Osteoblast (primary cell): ENCODE measurements around the gene SPDYE3. TPM values are rescaled to one million over a fixed set of nuclear protein-coding genes. Genes with fewer than 3 reads are reported as not detected.

Source experiments
- DNase-seq: peaks from one replicate; pipeline ENCODE4 v3.0.0; 2011; ENCODE audit warnings: low spot score, mixed read lengths; ENCODE audit not compliant: insufficient read length; ENCODE audit errors: missing footprints
- H2AFZ ChIP-seq: 2 replicates; pipeline ENCODE4 v1.6.0; 2011; ENCODE audit warnings: mild to moderate bottlenecking, low read length
- H3K27ac ChIP-seq: 2 replicates; pipeline ENCODE4 v1.5.1; 2011; ENCODE audit warnings: mild to moderate bottlenecking, low read depth, low read length, moderate library complexity
- H3K27me3 ChIP-seq: 2 replicates; pipeline ENCODE4 v1.6.0; 2012; ENCODE audit warnings: mild to moderate bottlenecking, control low read depth, inconsistent platforms, low read length, moderate library complexity; ENCODE audit not compliant: insufficient read depth
- H3K36me3 ChIP-seq: 2 replicates; pipeline ENCODE4 v1.5.1; 2011; ENCODE audit warnings: mild to moderate bottlenecking, low read length, control low read depth, moderate library complexity; ENCODE audit not compliant: insufficient read depth
- H3K4me1 ChIP-seq: 2 replicates; pipeline ENCODE4 v1.5.1; 2011; ENCODE audit warnings: mild to moderate bottlenecking, low read length, control low read depth, moderate library complexity; ENCODE audit not compliant: insufficient read depth
- H3K4me2 ChIP-seq: 2 replicates; pipeline ENCODE4 v1.6.0; 2011; ENCODE audit warnings: mild to moderate bottlenecking, low read length; ENCODE audit not compliant: insufficient read depth
- H3K4me3 ChIP-seq: fragments of 200-600 bp; sonication (generic); 3 replicates; pipeline ENCODE4 v1.5.1; 2012; ENCODE audit warnings: mild to moderate bottlenecking, low read length, inconsistent platforms; ENCODE audit not compliant: insufficient read depth
- H3K79me2 ChIP-seq: 2 replicates; pipeline ENCODE4 v1.6.0; 2012; ENCODE audit warnings: mild to moderate bottlenecking, low read length, control low read depth, inconsistent platforms; ENCODE audit not compliant: insufficient read depth
- H3K9me3 ChIP-seq: 2 replicates; pipeline ENCODE4 v1.5.1; 2011; ENCODE audit warnings: low read depth, low read length, control low read depth
- H4K20me1 ChIP-seq: 2 replicates; pipeline ENCODE4 v1.6.0; 2012; ENCODE audit warnings: mild to moderate bottlenecking, low read length, control low read depth; ENCODE audit not compliant: insufficient read depth
- CTCF ChIP-seq: IDR thresholded peaks from 2 replicates; pipeline ENCODE4 v1.5.1; 2011; ENCODE audit warnings: mild to moderate bottlenecking, low read depth, low read length, moderate library complexity; ENCODE audit errors: extremely low read depth
- total RNA-seq: library from RNA; depleted of rRNA; stranded (reverse); fragments of >200 nt; gene quantifications from 2 replicates; pipeline ENCODE4 v1.2.3, GENCODE V29; 2012

Gene SPDYE3
- total RNA-seq, 1 donor = under 0.01 TPM

GRCh38 chr7:100367676-100368613 lies 60.4 kb downstream of the SPDYE3 start:
- DNase-seq = no peak
- no peak overlapping the region for H3K4me3 ChIP-seq
- no peaks in the 10 kb centered on the region for H3K4me1 ChIP-seq
- no peak overlapping the region for H3K4me2 ChIP-seq
- H3K36me3 ChIP-seq = peaks cover 11% of the 10 kb centered on the region
- TF ChIP-seq CTCF = no peak
- no peak overlapping the region for H2AFZ ChIP-seq
- H3K9me3 ChIP-seq = no peaks in the 10 kb centered on the region
- no peaks in the 10 kb centered on the region for H3K27me3 ChIP-seq
- H3K79me2 ChIP-seq = no peaks in the 10 kb centered on the region
- H3K27ac ChIP-seq = no peak overlapping the region
- no peaks in the 10 kb centered on the region for H4K20me1 ChIP-seq

GRCh38 chr7:100369105-100369504 lies 61.6 kb downstream of the SPDYE3 start:
- no peak for TF ChIP-seq CTCF
- H3K27me3 ChIP-seq = no peaks in the 10 kb centered on the region
- no peak overlapping the region for H3K27ac ChIP-seq

GRCh38 chr7:100370303-100370702 lies 62.8 kb downstream of the SPDYE3 start:
- H3K9me3 ChIP-seq = no peaks in the 10 kb centered on the region
- no peaks in the 10 kb centered on the region for H3K79me2 ChIP-seq
- no peak overlapping the region for H3K4me2 ChIP-seq
- no peak overlapping the region for H3K27ac ChIP-seq
- no peaks in the 10 kb centered on the region for H4K20me1 ChIP-seq
- H3K36me3 ChIP-seq = no peaks in the 10 kb centered on the region
- no peaks in the 10 kb centered on the region for H3K27me3 ChIP-seq
- H3K4me3 ChIP-seq = no peak overlapping the region
- DNase-seq = no peak
- TF ChIP-seq CTCF = no peak
- H2AFZ ChIP-seq = no peak overlapping the region
- H3K4me1 ChIP-seq = no peaks in the 10 kb centered on the region

More at GRCh38 chr7:100369105-100369504, 61.6 kb downstream of the SPDYE3 start:
- no peaks in the 10 kb centered on the region for H4K20me1 ChIP-seq
- no peaks in the 10 kb centered on the region for H3K79me2 ChIP-seq
- H3K4me3 ChIP-seq = no peak overlapping the region
- H3K9me3 ChIP-seq = no peaks in the 10 kb centered on the region
- no peak overlapping the region for H2AFZ ChIP-seq
- no peak overlapping the region for H3K4me2 ChIP-seq
- no peaks in the 10 kb centered on the region for H3K4me1 ChIP-seq
- peaks cover 5% of the 10 kb centered on the region for H3K36me3 ChIP-seq
- DNase-seq = no peak

- H3K79me2 ChIP-seq = no peaks in the 10 kb centered on the region
- H3K27me3 ChIP-seq = no peaks in the 10 kb centered on the region
- no peak for TF ChIP-seq CTCF
- DNase-seq = no peak
- no peak overlapping the region for H2AFZ ChIP-seq
- no peaks in the 10 kb centered on the region for H3K4me1 ChIP-seq
- no peak overlapping the region for H3K4me2 ChIP-seq
- no peaks in the 10 kb centered on the region for H4K20me1 ChIP-seq
- no peaks in the 10 kb centered on the region for H3K36me3 ChIP-seq
- H3K4me3 ChIP-seq = no peak overlapping the region
- H3K27ac ChIP-seq = no peak overlapping the region
- H3K9me3 ChIP-seq = no peaks in the 10 kb centered on the region
These were observed 63.2 kb downstream of the SPDYE3 start for GRCh38 chr7:100370746-100371145.
